ENCODE data around the gene BORCS8. TPM values are rescaled to one million over a fixed set of nuclear protein-coding genes. Genes with fewer than 3 reads are reported as not detected.
"Not testable (repeated sequence)": the region's sequence is repeated elsewhere in the genome, so short reads cannot be mapped to it uniquely, and the experiment has no call there.

Gene BORCS8
- total and polyA plus RNA-seq, 2 experiments from 2014 or later, result 9.7 to 23.1 TPM

DNA sequence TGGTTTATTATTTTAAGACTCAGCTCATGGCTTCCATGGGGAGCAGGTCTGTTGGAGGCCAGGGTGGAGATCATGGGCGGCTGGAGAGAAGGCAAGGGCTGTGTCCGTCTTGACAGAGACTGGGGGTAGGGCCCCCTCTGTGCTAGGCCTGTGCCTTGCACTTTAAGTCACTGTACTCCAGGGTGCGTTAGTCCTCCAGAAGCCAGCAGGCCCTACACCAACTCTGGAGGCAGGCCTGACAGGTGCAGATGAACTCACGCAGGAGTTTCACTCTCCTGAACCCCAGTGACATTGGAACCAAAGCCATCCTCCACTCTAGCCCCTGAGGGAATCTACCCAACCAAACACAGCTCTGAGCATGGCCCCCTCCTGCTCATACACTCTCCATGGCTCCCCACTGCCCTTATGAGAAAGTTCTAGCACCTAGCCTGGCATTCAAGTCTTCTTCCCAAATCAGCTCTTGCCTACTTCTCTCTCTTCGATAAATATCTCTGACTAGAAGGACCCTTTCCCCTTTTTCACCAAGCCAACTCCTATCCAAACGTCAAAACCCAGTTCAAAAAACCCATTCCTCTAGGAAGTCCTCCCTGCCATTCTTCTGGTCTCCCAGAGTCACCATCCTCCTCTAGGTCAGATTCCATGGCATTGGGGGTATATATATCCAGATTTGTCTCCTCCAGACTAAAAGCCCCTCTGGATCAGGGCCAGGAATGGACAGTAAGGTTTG, 37.0 kb downstream of the BORCS8 start:
- 83 to 94% methylated on average over 6 of the region's 6 CpGs for WGBS, 2 experiments (ENCODE audit: low coverage in 1 of 2, low lambda C conversion rate in 2 of 2, missing lambda C conversion rate in 2 of 2)
- Histone ChIP-seq H3K36me3 (ENCODE audit: low read depth) (no peaks in the 10 kb centered on the region), H3K4me2 (ENCODE audit: unreplicated experiment) (no peak overlapping the region), H3K27me3 (replicated peaks; ENCODE audit: insufficient read depth) (no peaks in the 10 kb centered on the region), H3K4me1 (ENCODE audit: insufficient read depth) (no peaks in the 10 kb centered on the region), H3K79me2 (ENCODE audit: insufficient read depth) (no peaks in the 10 kb centered on the region), H3K9ac (no peak overlapping the region), H3K9me3 (ENCODE audit: low read depth) (no peaks in the 10 kb centered on the region), H3F3A (ENCODE audit: insufficient read depth) (no peaks in the 10 kb centered on the region), H3K4me3 (no peak overlapping the region), H2AFZ (no peak overlapping the region), H3K9me2 (ENCODE audit: insufficient read depth) (no peaks in the 10 kb centered on the region), H3K27ac (no peak overlapping the region), H4K20me1 (ENCODE audit: insufficient read depth) (no peaks in the 10 kb centered on the region)
- no peak for DNase-seq
- no peak for TF ChIP-seq EZH2phosphoT487 (IDR thresholded peaks at IDR 0.05; ENCODE audit: insufficient read depth, low read depth)
- in situ Hi-C loops (cut with MboI), result no loop called here

DNA sequence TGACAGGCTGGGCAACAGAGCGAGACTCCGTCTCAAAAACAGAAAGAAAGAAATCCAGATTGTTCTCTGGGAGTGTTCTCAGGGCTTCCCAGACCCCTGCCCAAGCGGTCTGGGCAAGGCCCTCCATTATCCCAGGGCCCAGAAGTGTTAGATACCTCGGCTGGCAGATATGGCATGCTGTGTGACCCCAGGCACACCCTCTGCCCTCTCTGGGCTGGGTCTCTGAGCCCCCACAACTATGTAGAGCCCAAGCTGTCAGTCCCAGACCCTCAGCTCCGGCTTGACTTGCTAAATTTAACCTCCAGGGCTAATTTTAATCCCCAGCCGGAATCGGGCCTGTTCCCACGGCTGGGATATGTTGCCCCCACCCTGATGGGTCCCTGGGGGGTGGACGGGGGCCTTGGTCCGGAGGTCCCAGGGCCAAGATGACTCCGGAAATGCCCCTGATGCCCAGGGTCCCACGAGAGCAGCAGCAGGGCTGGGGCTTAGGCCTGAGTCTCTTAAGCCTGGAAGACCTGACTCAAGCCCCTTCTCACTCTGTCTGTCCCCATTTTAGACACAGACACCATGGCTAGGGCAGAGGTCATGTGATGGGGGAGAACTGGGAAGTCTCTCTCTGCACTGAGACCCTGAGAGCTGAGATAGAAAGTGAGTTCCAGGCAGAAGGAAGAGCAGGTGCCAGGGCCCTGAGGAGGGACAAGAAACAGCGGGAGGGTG, 39.1 kb downstream of the BORCS8 start:
- H3K27me3 ChIP-seq (replicated peaks; ENCODE audit: insufficient read depth), result no peaks in the 10 kb centered on the region
- no peaks in the 10 kb centered on the region for H4K20me1 ChIP-seq (ENCODE audit: insufficient read depth)
- DNase-seq, result no peak
- TF ChIP-seq EZH2 (IDR thresholded peaks at IDR 0.05; ENCODE audit: insufficient read depth, poor library complexity, severe bottlenecking), result no peak
- TF ChIP-seq EZH2phosphoT487 (IDR thresholded peaks at IDR 0.05; ENCODE audit: insufficient read depth, low read depth), result no peak
- H3K27ac ChIP-seq, result no peak overlapping the region
- H3K9me2 ChIP-seq (ENCODE audit: insufficient read depth), result no peaks in the 10 kb centered on the region
- no peaks in the 10 kb centered on the region for H3F3A ChIP-seq (ENCODE audit: insufficient read depth)
- H3K4me3 ChIP-seq, result no peak overlapping the region
- no peaks in the 10 kb centered on the region for H3K9me3 ChIP-seq (ENCODE audit: low read depth)
- in situ Hi-C loops (cut with MboI), result no loop called here
- no peak overlapping the region for H2AFZ ChIP-seq
- no peaks in the 10 kb centered on the region for H3K36me3 ChIP-seq (ENCODE audit: low read depth)
- no peaks in the 10 kb centered on the region for H3K4me1 ChIP-seq (ENCODE audit: insufficient read depth)
- no peak overlapping the region for H3K4me2 ChIP-seq (ENCODE audit: unreplicated experiment)
- H3K9ac ChIP-seq, result no peak overlapping the region
- 84 to 85% methylated on average over 10 to 13 of the region's 13 CpGs for WGBS, 2 experiments (ENCODE audit: low coverage in 1 of 2, low lambda C conversion rate in 2 of 2, missing lambda C conversion rate in 2 of 2)
- H3K79me2 ChIP-seq (ENCODE audit: insufficient read depth), result no peaks in the 10 kb centered on the region

DNA sequence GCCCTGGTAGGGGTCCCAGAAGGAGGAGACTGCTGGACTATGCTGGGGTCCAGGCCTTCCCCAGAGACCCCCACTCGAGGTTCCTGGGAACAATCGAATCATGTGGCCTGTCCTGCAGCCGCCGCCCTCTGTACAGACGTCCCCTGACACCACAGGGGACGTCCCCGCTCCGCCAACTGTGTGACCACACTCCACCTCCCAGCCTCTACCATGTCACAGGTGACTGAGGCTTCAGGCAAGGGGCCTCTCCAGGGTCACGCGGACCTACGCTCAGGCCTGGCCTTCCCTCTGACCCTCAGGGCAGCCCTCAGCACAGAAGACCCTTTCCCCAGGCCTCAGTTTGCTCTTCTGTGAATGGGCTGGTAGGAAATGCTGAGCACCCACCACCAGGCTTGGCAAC, 40.5 kb downstream of the BORCS8 start:
- no peaks in the 10 kb centered on the region for H3K9me2 ChIP-seq (ENCODE audit: insufficient read depth)
- DNase-seq, result no peak
- H3K4me1 ChIP-seq (ENCODE audit: insufficient read depth), result no peaks in the 10 kb centered on the region
- no peaks in the 10 kb centered on the region for H4K20me1 ChIP-seq (ENCODE audit: insufficient read depth)
- H2AFZ ChIP-seq, result no peak overlapping the region
- no peak overlapping the region for H3K4me3 ChIP-seq
- no peak for TF ChIP-seq EZH2phosphoT487 (IDR thresholded peaks at IDR 0.05; ENCODE audit: insufficient read depth, low read depth)
- no peaks in the 10 kb centered on the region for H3K79me2 ChIP-seq (ENCODE audit: insufficient read depth)
- in situ Hi-C loops (cut with MboI), result no loop called here
- H3F3A ChIP-seq (ENCODE audit: insufficient read depth), result no peaks in the 10 kb centered on the region
- no peak overlapping the region for H3K27ac ChIP-seq
- H3K9me3 ChIP-seq (ENCODE audit: low read depth), result no peaks in the 10 kb centered on the region
- 73 to 77% methylated on average over 10 to 11 of the region's 11 CpGs for WGBS, 2 experiments (ENCODE audit: low coverage in 1 of 2, low lambda C conversion rate in 2 of 2, missing lambda C conversion rate in 2 of 2)
- H3K9ac ChIP-seq, result no peak overlapping the region
- H3K4me2 ChIP-seq (ENCODE audit: unreplicated experiment), result no peak overlapping the region
- no peaks in the 10 kb centered on the region for H3K36me3 ChIP-seq (ENCODE audit: low read depth)
- H3K27me3 ChIP-seq (replicated peaks; ENCODE audit: insufficient read depth), result no peaks in the 10 kb centered on the region

DNA sequence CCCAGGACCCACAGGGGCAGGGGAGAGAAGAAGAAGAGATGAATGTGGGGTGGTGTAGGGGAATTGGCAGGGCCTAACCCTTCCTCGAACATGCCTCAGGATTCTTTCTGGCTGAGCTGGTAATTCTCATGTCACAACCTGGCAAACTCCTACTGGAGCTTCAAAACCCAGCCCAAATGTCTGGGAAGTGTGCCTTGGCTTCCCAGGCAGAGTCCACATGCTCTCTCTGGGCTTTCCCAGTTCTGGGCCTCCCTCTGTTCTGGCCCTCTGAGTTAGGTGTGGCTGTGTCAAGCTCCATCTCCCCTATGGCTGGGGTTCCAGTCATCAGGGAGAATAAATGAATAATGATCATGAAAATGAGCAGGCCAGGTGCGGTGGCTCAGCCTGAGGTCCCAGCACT, 42.5 kb downstream of the BORCS8 start:
- TF ChIP-seq EZH2phosphoT487 (IDR thresholded peaks at IDR 0.05; ENCODE audit: insufficient read depth, low read depth), result no peak
- no peak overlapping the region for H3K4me2 ChIP-seq (ENCODE audit: unreplicated experiment)
- no peak overlapping the region for H3K27ac ChIP-seq
- H3K4me1 ChIP-seq (ENCODE audit: insufficient read depth), result no peaks in the 10 kb centered on the region
- H3K4me3 ChIP-seq, result no peak overlapping the region
- 94 to 98% methylated on average over 2 of the region's 2 CpGs for WGBS, 2 experiments (ENCODE audit: low coverage in 1 of 2, low lambda C conversion rate in 2 of 2, missing lambda C conversion rate in 2 of 2)
- H4K20me1 ChIP-seq (ENCODE audit: insufficient read depth), result no peaks in the 10 kb centered on the region
- H3K79me2 ChIP-seq (ENCODE audit: insufficient read depth), result no peaks in the 10 kb centered on the region
- no peak overlapping the region for H2AFZ ChIP-seq
- no peaks in the 10 kb centered on the region for H3F3A ChIP-seq (ENCODE audit: insufficient read depth)
- no peak overlapping the region for H3K9ac ChIP-seq
- H3K9me3 ChIP-seq (ENCODE audit: low read depth), result no peaks in the 10 kb centered on the region
- no peaks in the 10 kb centered on the region for H3K9me2 ChIP-seq (ENCODE audit: insufficient read depth)
- no peak for DNase-seq
- in situ Hi-C loops (cut with MboI), result no loop called here
- no peaks in the 10 kb centered on the region for H3K27me3 ChIP-seq (replicated peaks; ENCODE audit: insufficient read depth)
- H3K36me3 ChIP-seq (ENCODE audit: low read depth), result no peaks in the 10 kb centered on the region

DNA sequence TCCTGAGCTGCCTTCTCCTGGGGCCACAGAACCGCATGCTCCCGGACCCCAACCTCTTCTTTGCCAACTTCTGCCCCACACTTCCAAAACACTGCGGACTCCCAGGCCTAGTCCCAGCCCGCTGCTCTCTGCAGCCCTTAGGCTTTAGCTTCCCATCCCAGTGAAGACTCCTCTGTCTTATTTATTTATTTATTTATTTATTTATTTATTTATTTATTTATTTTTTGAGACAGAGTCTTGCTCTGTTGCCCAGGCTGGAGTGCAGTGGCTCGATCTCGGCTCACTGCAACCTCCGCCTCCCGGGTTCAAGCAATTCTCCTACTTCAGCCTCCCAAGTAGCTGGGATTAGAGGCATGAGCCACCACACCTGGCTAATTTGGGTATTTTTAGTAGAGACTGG, 43.4 kb downstream of the BORCS8 start:
- H3K4me3 ChIP-seq; H4K20me1 ChIP-seq (ENCODE audit: insufficient read depth); DNase-seq; H3K27ac ChIP-seq; H3K9me3 ChIP-seq (ENCODE audit: low read depth); H3K4me1 ChIP-seq (ENCODE audit: insufficient read depth); H3F3A ChIP-seq (ENCODE audit: insufficient read depth); H3K36me3 ChIP-seq (ENCODE audit: low read depth); H2AFZ ChIP-seq; H3K79me2 ChIP-seq (ENCODE audit: insufficient read depth); H3K4me2 ChIP-seq (ENCODE audit: unreplicated experiment); H3K9me2 ChIP-seq (ENCODE audit: insufficient read depth); in situ Hi-C loops (cut with MboI); H3K27me3 ChIP-seq (replicated peaks; ENCODE audit: insufficient read depth); H3K9ac ChIP-seq: not testable (repeated sequence)
- 93 to 94% methylated on average over 8 of the region's 8 CpGs for WGBS, 2 experiments (ENCODE audit: low coverage in 1 of 2, low lambda C conversion rate in 2 of 2, missing lambda C conversion rate in 2 of 2)

All from GM23248 (cell line).